ENCODE data around the gene ZC3H12D. TPM values are rescaled to one million over a fixed set of nuclear protein-coding genes. Genes with fewer than 3 reads are reported as not detected.

Gene ZC3H12D
- total RNA-seq, 2 donors from 2014 or later, result 4.3 to 4.9 TPM

DNA sequence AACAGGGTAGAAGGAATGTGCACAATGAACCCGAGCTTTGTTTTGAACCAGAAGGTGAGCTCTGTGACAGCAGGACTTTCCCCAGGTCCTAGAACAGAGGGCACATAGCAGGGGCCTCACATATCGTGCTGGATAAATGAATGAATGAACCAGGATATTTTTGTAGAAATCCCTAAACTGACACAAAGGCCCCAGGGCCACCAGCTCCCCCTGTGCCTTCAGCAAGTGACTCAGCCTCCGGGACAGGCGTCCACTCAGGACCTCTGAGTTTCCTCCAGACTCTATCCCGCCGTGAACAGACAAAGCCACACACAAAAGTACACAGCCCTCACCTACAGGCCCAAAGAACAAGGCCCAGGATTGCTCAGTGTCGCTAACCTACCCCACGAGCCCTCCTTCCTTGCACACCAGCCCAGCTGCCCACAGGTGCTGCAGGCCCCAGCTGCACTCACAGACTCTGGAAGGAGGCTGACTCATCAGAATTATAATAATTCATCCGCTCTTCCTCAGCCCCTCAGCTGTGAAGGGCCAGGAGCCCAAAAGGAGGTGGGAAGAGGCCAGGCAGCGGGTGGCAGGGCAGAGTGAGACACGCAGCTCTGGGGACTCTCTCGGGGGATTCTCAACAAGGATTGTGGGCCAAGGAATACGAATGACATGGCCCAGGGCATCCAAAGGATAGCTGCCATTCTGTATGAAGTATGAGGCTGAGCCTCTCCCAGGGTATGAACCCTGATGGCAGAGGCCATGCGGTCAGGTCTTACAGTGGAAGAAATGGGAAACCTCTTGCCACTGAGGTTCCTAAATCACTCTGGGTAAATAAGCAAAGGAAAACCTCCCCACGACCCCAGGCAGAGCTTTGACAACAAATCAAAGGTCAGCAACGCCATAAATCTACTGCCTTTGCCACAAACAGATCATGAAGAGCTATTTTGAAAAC, 43.8 kb downstream of the ZC3H12D start:
- Histone ChIP-seq H3K27me3 (no peaks in the 10 kb centered on the region), H3K9ac (ENCODE audit: low read depth in 2 of 2, low read length in 2 of 2) (no peak overlapping the region), H3K4me3 (no peak overlapping the region), H3K36me3 (no peaks in the 10 kb centered on the region), H3K4me1 (no peaks in the 10 kb centered on the region), H3K27ac (no peak overlapping the region), H3K9me3 (no peaks in the 10 kb centered on the region)
- DNase-seq, result no peak
- TF ChIP-seq CTCF (IDR thresholded peaks at IDR 0.05), result no peak
- intact Hi-C loops (cut with DNase I), result no loop called here

GRCh38 chr6:149439626-149440025, 45.2 kb downstream of the ZC3H12D start:
- intact Hi-C loops (cut with DNase I), result loop anchor here (5.0 kb wide), 1 partner anchor 78 kb away; no protein-coding TSS in a partner anchor
- TF ChIP-seq CTCF (IDR thresholded peaks at IDR 0.05), result no peak
- Histone ChIP-seq H3K9ac (ENCODE audit: low read depth in 2 of 2, low read length in 2 of 2) (no peak overlapping the region), H3K4me1 (no peaks in the 10 kb centered on the region), H3K36me3 (no peaks in the 10 kb centered on the region), H3K27ac (no peak overlapping the region), H3K9me3 (no peaks in the 10 kb centered on the region), H3K4me3 (no peak overlapping the region), H3K27me3 (no peaks in the 10 kb centered on the region)
- DNase-seq, result no peak

DNA sequence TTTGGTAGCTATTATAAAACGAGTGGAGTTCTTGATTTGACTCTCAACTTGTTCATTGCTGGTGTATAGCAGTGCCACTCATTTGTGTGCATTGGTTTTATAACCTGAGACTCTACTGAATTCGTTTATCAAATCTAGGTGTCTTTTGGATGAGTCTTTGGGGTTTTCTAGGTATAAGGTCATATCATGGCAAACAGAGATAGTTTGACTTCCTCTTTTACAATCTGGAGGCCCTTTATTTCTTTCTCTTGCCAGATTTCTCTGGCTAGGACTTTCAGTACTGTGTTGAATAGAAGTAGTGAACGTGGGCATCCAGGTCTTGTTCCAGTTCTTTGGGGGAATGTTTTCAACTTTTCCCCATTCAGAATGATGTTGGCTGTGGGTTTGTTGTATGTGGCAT, 46.0 kb downstream of the ZC3H12D start:
- no peaks in the 10 kb centered on the region for H3K4me1 ChIP-seq
- no peaks in the 10 kb centered on the region for H3K27me3 ChIP-seq
- H3K36me3 ChIP-seq, result no peaks in the 10 kb centered on the region
- H3K4me3 ChIP-seq, result no peak overlapping the region
- DNase-seq, result no peak
- TF ChIP-seq CTCF (IDR thresholded peaks at IDR 0.05), result no peak
- intact Hi-C loops (cut with DNase I), result loop anchor here (5.0 kb wide), 1 partner anchor 78 kb away; no protein-coding TSS in a partner anchor
- no peak overlapping the region for H3K27ac ChIP-seq
- H3K9ac ChIP-seq (ENCODE audit: low read depth in 2 of 2, low read length in 2 of 2), result no peak overlapping the region
- H3K9me3 ChIP-seq, result no peaks in the 10 kb centered on the region

- Histone ChIP-seq H3K36me3 (no peaks in the 10 kb centered on the region), H3K4me1 (no peaks in the 10 kb centered on the region), H3K27ac (no peak overlapping the region), H3K27me3 (no peaks in the 10 kb centered on the region), H3K4me3 (no peak overlapping the region), H3K9ac (ENCODE audit: low read depth in 2 of 2, low read length in 2 of 2) (no peak overlapping the region), H3K9me3 (no peaks in the 10 kb centered on the region)
- intact Hi-C loops (cut with DNase I), result loop anchor here (5.0 kb wide), 1 partner anchor 80 kb away; no protein-coding TSS in a partner anchor
- DNase-seq, result no peak
- TF ChIP-seq CTCF (IDR thresholded peaks at IDR 0.05), result no peak
These were observed 47.6 kb downstream of the ZC3H12D start for GRCh38 chr6:149437212-149437611.

GRCh38 chr6:149436647-149437046, 48.2 kb downstream of the ZC3H12D start:
- TF ChIP-seq CTCF (IDR thresholded peaks at IDR 0.05), result no peak
- H3K4me3 ChIP-seq, result no peak overlapping the region

More at GRCh38 chr6:149436647-149437046, 48.2 kb downstream of the ZC3H12D start:
- no peak for DNase-seq
- Histone ChIP-seq H3K27me3 (no peaks in the 10 kb centered on the region), H3K27ac (no peak overlapping the region), H3K9me3 (no peaks in the 10 kb centered on the region), H3K9ac (ENCODE audit: low read depth in 2 of 2, low read length in 2 of 2) (no peak overlapping the region), H3K36me3 (no peaks in the 10 kb centered on the region), H3K4me1 (no peaks in the 10 kb centered on the region)
- intact Hi-C loops (cut with DNase I), result loop anchor here (5.0 kb wide), 1 partner anchor 81 kb away; no protein-coding TSS in a partner anchor
